Panc1 (cell line): ENCODE results near the gene SEC23A. TPM values are rescaled to one million over a fixed set of nuclear protein-coding genes. Genes with fewer than 3 reads are reported as not detected.
"Not testable (repeated sequence)": the region's sequence is repeated elsewhere in the genome, so short reads cannot be mapped to it uniquely, and the experiment has no call there.

Experiments used
- ATAC-seq: fragments of 200-7000 bp; cut with Tn5 transposase; 2 replicates; pipeline ENCODE4 v1.9.1; 2020; ENCODE audit warnings: mild to moderate bottlenecking, moderate library complexity
- BruUV-seq: library from RNA; stranded (reverse); fragments of 400-500 nt; replicated peaks from 2 replicates; lab custom pipeline; 2021; lab: Mats Ljungman, UMichigan
- CTCF ChIA-PET: fragments of 300-600 bp; sonication (Branson Sonifier 250); formaldehyde crosslinking; loops from one replicate; lab custom pipeline; 2022; ENCODE audit warnings: antibody characterized with exemption; lab: Charles Lee
- POLR2A ChIA-PET: fragments of 300-600 bp; sonication (Branson Sonifier 250); formaldehyde crosslinking; loops from one replicate; lab custom pipeline; 2022; ENCODE audit warnings: antibody characterized with exemption; lab: Charles Lee
- DNase-seq: peaks from one replicate; pipeline ENCODE4 v3.0.0-alpha.2; 2010; ENCODE audit warnings: low read depth, low spot score
- H3K27ac ChIP-seq: 2 replicates; pipeline ENCODE4 v1.5.1; 2011; ENCODE audit warnings: mild to moderate bottlenecking, low read length, inconsistent platforms
- H3K27me3 ChIP-seq: fragments of 200-500 bp; sonication (Bioruptor generic); 2 replicates; pipeline ENCODE4 v1.6.0; 2014; ENCODE audit warnings: low read length, inconsistent platforms; ENCODE audit not compliant: control insufficient read depth, insufficient read depth
- H3K36me3 ChIP-seq: fragments of 200-500 bp; sonication (Bioruptor generic); 2 replicates; pipeline ENCODE4 v1.5.1; 2014; ENCODE audit warnings: inconsistent platforms, mild to moderate bottlenecking, low read length, moderate library complexity; ENCODE audit not compliant: control insufficient read depth, insufficient read depth
- H3K4me1 ChIP-seq: 2 replicates; pipeline ENCODE4 v1.5.1; 2011; ENCODE audit warnings: inconsistent platforms, mild to moderate bottlenecking, low read length, moderate library complexity; ENCODE audit not compliant: control insufficient read depth, insufficient read depth
- H3K4me3 ChIP-seq, 2 experiments: 2 replicates each; pipeline ENCODE4 v1.5.1; 2011 to 2012; ENCODE audit warnings: low read depth in 2 of 2, low read length in 2 of 2, mild to moderate bottlenecking in 2 of 2, inconsistent platforms in 1 of 2, moderate library complexity in 1 of 2
- H3K9me3 ChIP-seq: fragments of 200-500 bp; sonication (Bioruptor generic); 2 replicates; pipeline ENCODE4 v1.5.1; 2014; ENCODE audit warnings: low read depth, mild to moderate bottlenecking, inconsistent platforms, low read length, moderate library complexity; ENCODE audit not compliant: control insufficient read depth, insufficient read depth
- POLR2AphosphoS5 ChIP-seq: IDR thresholded peaks from 2 replicates; pipeline ENCODE4 v1.6.1; 2012; ENCODE audit warnings: mild to moderate bottlenecking, low read depth, low read length, moderate library complexity
- SIN3A ChIP-seq: IDR thresholded peaks from 2 replicates; pipeline ENCODE4 v1.6.1; 2012; ENCODE audit warnings: low read depth, mild to moderate bottlenecking, low read length, moderate library complexity, borderline replicate concordance; ENCODE audit not compliant: insufficient read depth
- TCF7L2 ChIP-seq: IDR thresholded peaks from 2 replicates; pipeline ENCODE4 v1.6.1; 2011; ENCODE audit warnings: mild to moderate bottlenecking, low read depth, low read length, inconsistent platforms
- in situ Hi-C: cut with HindIII; loops from 2 replicates; pipeline ENCODE4 v1.10.0; 2016; ENCODE audit warnings: low sequenced_read_pairs, low pct_unique_long_range_greater_than_20kb
- intact Hi-C: fragments of 100-400 bp; cut with micrococcal nuclease; formaldehyde crosslinking; loops from one replicate; pipeline ENCODE4 v1.10.0; 2022; ENCODE audit not compliant: unreplicated experiment
- total RNA-seq: library from RNA; stranded (reverse); gene quantifications from one replicate; pipeline ENCODE4 v1.2.1, GENCODE V29; 2021; ENCODE audit not compliant: unreplicated experiment
- TF ChIP-seq, protein P1 (sequence below), 2 experiments: IDR thresholded peaks; 2 replicates each; pipeline ENCODE4 v1.6.1; 2011 to 2012; ENCODE audit warnings: low read depth in 2 of 2, control low read depth in 1 of 2, low read length in 1 of 2, mild to moderate bottlenecking in 1 of 2, moderate library complexity in 1 of 2; ENCODE audit not compliant: insufficient read depth in 1 of 2
- TF ChIP-seq, protein P2 (sequence below): fragments of 450-650 bp; IDR thresholded peaks from 2 replicates; pipeline ENCODE4 v1.5.1; 2017; ENCODE audit warnings: mild to moderate bottlenecking

Gene SEC23A
- total RNA-seq, 1 experiment from 2014 or later: 76.7 TPM

DNA sequence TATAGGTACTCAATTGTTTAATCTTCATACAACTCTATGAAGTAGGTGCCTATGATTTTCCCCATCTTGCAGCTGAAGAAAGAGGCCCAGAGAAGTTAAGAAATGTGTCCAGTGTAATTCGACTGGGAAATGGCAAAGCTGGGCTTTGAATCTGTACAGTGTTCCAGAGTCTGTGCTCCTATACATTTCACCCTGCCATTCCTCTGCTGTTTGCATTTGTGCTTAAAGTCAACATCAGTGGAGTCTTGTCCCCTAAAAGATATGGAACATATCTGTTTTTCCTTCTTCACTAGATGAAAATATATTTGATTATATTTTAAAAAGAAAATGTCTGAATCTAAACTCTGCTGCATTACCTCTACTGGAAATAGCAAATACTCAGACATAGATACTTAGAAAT, 88.6 kb downstream of the SEC23A start:
- no peaks in the 10 kb centered on the region for H3K27me3 ChIP-seq
- no peak for TF ChIP-seq TCF7L2
- no peak for TF ChIP-seq SIN3A
- TF ChIP-seq, protein P1, sequence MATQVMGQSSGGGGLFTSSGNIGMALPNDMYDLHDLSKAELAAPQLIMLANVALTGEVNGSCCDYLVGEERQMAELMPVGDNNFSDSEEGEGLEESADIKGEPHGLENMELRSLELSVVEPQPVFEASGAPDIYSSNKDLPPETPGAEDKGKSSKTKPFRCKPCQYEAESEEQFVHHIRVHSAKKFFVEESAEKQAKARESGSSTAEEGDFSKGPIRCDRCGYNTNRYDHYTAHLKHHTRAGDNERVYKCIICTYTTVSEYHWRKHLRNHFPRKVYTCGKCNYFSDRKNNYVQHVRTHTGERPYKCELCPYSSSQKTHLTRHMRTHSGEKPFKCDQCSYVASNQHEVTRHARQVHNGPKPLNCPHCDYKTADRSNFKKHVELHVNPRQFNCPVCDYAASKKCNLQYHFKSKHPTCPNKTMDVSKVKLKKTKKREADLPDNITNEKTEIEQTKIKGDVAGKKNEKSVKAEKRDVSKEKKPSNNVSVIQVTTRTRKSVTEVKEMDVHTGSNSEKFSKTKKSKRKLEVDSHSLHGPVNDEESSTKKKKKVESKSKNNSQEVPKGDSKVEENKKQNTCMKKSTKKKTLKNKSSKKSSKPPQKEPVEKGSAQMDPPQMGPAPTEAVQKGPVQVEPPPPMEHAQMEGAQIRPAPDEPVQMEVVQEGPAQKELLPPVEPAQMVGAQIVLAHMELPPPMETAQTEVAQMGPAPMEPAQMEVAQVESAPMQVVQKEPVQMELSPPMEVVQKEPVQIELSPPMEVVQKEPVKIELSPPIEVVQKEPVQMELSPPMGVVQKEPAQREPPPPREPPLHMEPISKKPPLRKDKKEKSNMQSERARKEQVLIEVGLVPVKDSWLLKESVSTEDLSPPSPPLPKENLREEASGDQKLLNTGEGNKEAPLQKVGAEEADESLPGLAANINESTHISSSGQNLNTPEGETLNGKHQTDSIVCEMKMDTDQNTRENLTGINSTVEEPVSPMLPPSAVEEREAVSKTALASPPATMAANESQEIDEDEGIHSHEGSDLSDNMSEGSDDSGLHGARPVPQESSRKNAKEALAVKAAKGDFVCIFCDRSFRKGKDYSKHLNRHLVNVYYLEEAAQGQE (IDR thresholded peaks at IDR 0.05; ENCODE audit: insufficient read depth in 1 of 2, low read depth in 2 of 2, low read length in 1 of 2): no peak
- no peak for TF ChIP-seq POLR2AphosphoS5
- TF ChIP-seq, protein P2, sequence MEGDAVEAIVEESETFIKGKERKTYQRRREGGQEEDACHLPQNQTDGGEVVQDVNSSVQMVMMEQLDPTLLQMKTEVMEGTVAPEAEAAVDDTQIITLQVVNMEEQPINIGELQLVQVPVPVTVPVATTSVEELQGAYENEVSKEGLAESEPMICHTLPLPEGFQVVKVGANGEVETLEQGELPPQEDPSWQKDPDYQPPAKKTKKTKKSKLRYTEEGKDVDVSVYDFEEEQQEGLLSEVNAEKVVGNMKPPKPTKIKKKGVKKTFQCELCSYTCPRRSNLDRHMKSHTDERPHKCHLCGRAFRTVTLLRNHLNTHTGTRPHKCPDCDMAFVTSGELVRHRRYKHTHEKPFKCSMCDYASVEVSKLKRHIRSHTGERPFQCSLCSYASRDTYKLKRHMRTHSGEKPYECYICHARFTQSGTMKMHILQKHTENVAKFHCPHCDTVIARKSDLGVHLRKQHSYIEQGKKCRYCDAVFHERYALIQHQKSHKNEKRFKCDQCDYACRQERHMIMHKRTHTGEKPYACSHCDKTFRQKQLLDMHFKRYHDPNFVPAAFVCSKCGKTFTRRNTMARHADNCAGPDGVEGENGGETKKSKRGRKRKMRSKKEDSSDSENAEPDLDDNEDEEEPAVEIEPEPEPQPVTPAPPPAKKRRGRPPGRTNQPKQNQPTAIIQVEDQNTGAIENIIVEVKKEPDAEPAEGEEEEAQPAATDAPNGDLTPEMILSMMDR: no peak
- intact Hi-C loops (loop anchor here (10.0 kb wide), 1 partner anchor 1110 kb away; no protein-coding TSS in a partner anchor), in situ Hi-C loops (no loop called here)
- CTCF ChIA-PET: interaction anchor here (0.6 kb wide), 1 partner anchor 64 kb away, joined by 3 read pairs; no protein-coding TSS in a partner anchor
- ATAC-seq (no peak), DNase-seq (no peak)
- H3K4me1 ChIP-seq: no peaks in the 10 kb centered on the region
- H3K9me3 ChIP-seq: no peaks in the 10 kb centered on the region
- H3K27ac ChIP-seq: no peak overlapping the region
- BruUV-seq: no TSS peak
- no peaks in the 10 kb centered on the region for H3K36me3 ChIP-seq
- POLR2A ChIA-PET: no interaction called here
- H3K4me3 ChIP-seq: no peak overlapping the region

DNA sequence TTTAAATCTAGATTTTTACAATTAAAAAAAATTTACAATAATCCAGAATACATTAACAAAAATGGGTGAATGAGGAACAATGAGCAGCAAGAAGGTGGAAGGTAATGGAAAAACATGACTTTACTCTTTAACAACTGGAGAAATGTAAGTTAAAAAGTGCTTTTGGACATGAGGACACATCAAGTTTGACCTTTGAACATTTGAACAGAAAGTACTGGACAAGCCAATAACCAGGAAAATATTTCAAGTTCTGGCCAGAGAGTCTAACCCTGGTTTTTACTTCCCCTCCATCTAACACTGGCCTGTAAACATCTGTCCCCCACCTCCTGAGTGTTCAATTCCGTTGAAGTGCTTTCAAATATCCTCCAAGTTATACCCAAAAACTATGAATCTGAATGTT, 94.1 kb downstream of the SEC23A start:
- POLR2A ChIA-PET, H3K9me3 ChIP-seq, H3K4me3 ChIP-seq, H3K4me1 ChIP-seq, H3K27me3 ChIP-seq, H3K36me3 ChIP-seq, DNase-seq, ATAC-seq, H3K27ac ChIP-seq, BruUV-seq, intact Hi-C loops, CTCF ChIA-PET, in situ Hi-C loops: not testable (repeated sequence)

DNA sequence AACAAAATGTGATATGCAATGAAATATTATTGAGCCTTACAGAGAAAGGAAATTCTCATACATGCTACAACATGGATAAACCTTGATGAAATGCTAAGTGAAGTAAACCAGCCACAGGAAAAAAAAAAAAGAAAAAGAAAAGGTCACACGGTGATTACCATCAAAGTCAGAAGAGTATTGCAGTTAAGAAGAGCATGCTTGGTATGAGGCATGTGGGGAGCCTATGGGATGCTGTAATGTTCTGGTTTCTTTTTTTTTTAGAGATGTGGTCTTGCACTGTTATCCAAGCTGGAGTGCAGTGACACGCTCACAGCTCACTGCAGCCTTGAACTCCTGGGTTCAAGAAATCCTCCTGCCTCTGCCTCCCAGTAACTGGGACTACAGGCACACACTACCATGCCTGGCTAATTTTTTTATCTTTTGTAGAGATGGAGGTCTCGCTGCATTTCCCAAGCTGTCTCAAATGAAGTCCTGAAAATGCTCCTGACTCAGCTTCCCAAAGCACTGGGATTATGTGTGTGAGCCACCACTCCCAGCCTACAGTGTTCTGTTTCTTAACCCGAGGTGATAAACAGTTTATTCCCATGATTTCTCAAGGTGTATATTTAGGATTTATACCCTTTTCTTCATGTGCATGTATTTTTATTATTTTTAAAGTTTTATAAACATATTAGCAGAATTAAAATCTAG, 96.2 kb downstream of the SEC23A start:
- no peak overlapping the region for H3K4me3 ChIP-seq
- H3K9me3 ChIP-seq: no peaks in the 10 kb centered on the region
- TF ChIP-seq POLR2AphosphoS5: no peak
- no peak for TF ChIP-seq SIN3A
- TF ChIP-seq, protein P1 (IDR thresholded peaks at IDR 0.05; ENCODE audit: insufficient read depth in 1 of 2, low read depth in 2 of 2, low read length in 1 of 2): no peak
- no peak for TF ChIP-seq TCF7L2
- TF ChIP-seq, protein P2: no peak
- DNase-seq (no peak), ATAC-seq (no peak)
- no peaks in the 10 kb centered on the region for H3K36me3 ChIP-seq
- ChIA-PET CTCF (no interaction called here), POLR2A (no interaction called here)
- intact Hi-C loops (no loop called here), in situ Hi-C loops (no loop called here)
- H3K27me3 ChIP-seq: no peaks in the 10 kb centered on the region
- H3K4me1 ChIP-seq: no peaks in the 10 kb centered on the region
- no TSS peak for BruUV-seq
- H3K27ac ChIP-seq: no peak overlapping the region
